Measurements from ENCODE around the gene GDF10.

GDF10 gene

DNA sequence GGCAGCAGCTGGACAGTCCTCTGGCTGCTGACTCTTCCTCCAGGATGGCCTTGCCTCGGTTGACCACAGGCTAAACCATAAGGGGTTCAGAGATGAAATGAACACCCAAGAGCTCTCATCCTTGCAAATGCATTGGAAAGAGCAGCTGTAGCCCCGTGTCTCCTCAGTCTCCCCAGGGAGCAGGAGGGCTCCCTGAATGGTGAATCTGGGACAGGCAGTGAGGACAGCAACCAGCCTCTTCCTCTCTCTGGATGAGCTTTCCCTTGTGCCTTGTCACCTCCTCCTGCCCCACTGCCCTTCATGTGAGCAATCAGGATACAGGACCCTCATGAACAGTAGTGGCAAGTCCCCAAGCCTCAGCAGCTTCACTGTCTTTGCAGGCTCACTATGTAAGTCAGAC lies 23.9 kb upstream of the GDF10 start:
- DNase-seq = no peak

DNA sequence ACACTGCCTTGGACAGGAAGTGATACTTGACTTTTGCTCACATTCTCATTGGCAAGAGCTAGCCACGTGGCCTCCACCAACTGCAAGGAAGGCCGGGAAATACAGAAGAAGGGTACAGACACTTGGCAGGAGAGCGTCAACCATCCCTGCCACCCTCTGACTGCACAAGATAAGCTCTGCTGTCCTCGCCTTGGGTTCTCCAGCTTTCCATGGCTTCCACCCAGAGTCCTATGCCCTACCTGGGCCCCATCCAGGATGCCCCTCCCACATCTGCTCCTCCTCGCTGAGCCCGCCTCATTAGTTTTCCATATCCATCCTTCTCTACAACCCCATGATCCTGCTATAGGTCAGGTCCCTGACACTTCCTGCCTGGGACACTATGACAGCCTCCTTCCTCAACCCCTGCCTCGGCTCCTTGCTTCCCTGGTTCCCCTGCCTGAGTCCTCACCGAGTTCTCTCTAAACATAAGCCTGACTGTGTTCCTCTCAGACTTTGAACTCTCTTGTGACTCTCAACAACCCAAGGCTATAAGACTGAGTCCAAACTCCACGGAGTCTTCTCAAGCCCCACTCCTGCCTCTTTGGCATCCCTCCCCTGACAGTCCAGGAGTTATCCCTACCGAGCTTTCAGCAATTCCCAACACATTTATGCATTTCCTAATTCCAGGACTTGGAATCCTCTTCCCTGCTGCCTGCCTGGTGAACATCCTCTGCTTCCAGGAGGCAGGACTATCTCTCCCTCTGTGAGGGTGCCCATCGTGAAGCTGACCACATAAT lies 23.2 kb upstream of the GDF10 start:
- no peak for DNase-seq

DNA sequence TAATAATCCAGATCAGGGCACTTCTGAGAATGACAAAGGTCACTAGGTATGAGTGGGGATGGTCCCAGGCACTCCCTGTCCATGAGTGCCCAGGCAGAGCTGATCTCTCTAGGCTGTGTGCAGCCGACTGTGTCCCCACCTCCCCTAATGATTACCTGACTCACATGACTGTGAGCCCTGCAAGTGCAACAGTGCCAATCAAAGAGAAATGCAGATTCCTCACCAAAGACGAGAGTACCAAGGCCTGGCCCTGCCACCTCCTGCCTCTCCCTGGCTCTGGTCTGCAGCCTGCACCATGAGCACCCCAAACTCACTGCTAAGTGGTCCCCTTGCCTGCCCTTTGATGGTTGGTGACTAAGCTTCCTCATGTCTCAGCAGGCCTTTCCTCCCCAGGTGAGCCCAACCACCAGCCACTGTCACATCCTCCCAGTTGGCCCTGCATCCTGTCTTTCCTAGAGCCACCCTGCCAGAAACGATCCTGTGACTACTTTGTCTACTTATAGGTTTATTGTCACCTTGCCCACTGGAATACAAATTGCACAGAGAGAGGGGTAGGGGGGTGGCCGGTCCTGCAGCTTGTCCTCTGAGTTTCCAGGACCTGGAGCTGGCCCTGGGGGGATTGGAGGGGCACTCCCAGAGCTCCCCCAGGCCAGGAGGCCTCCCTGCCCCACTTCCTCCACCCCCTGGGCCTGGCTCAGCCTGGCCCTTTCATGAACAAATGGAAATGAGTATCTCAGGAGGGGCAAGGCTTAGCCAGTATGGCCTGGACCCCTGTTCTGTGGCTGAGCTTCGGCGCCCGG lies 22.4 kb upstream of the GDF10 start:
- no peak for DNase-seq

DNA sequence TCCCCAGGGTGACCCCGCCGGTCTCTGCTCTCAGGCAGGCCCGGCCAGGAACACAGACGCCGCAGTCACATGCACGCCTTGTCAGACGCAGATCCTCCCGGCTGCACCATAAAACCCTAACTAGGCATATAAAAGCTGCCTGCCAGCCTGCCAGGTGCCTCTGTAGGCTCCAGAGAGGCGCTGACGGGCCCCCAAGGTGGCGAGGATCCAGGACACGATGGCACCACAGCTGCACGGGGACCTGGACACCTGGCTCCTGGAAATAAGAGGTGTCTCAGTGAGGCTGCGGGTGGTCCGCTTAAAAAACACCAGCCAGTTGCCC lies 21.9 kb upstream of the GDF10 start:
- no peak for DNase-seq

DNA sequence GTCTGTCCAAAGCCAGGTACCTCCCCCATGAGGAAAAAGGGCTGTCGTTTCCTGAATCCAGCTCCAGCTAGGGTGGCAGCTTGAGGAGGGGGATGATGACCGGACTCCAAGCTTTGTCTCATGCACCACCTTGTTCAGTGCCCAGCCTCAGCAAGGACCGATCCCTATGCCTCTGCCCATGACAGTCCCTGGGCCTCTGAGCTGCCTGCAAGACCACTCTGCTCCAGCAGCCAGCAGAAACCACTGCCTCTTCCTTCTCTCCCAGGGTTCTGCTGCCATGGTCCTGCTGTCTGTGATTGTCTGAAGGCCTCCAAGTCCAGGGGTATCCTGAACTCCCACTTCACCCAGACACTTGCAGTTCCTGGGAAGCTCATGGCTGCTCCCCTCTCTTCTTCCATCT lies 21.3 kb upstream of the GDF10 start:
- no peak for DNase-seq

DNA sequence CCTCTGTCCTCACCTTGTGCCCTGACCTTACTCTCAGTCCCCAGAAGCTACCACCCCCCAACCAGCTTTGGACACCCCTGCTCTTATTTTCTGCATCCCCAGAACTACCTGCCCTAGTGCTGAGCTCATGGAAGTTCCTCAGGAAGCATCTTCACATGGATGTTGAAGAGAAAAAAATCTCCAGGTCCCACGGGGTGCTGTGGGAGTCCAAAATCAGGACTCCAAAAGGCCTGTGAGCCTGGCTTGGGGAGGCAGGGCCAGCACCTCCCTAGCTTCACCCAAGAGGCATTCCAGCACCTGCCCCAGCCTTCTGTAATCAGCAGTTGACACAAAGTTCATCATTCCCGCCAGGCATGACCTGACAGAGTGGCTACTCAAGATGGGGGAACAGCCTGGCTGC lies 20.7 kb upstream of the GDF10 start:
- no peak for DNase-seq

DNA sequence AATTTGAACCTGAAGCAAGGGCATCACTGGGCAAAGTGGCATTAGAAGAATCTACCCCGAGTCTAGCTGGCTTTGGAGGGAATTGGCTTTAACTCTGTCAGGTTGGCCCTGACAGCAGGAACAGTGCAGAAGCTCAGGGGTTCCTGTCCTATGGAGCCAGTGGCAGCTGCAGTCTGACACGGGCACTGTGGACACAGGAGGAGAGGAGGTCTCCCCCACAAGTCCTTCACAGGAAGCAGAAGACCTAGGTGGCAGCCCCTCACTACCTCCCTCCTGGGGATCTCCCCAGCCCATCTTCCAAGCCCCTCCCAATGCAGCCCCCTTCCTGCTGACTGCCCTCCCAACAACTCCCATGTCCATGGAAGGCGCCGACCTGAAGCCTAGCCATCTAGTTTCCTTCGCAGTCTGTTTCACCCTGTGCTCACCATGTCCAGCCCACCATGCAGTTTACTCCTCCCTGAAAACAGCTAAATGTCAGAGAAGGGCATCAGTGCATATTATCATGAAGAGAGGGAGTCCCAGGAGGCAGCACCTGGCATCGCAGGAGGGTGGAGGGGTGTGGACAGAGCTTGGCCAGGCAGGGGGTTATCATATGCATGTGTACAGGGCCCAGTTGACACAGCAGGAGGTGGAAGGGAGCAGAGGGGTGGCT lies 17.9 kb upstream of the GDF10 start:
- DNase-seq = no peak

DNA sequence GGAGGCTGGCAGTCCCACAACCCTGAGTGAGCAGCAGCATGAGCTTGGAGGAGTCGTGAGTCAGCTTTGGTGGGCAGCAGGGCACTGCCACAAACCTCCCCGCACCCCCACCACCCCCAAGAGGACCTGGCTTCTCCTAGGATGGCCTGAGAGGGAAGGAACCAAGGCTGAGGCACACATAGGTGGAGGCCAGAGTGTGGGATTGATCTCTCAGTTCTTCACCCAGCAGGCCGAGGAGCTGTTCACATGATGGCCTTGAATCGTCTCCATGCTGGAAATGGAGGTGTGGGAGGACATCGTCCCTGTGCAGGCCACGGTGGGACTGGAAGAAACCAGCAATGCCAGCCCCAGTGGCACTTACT lies 17.4 kb upstream of the GDF10 start:
- DNase-seq = no peak

DNA sequence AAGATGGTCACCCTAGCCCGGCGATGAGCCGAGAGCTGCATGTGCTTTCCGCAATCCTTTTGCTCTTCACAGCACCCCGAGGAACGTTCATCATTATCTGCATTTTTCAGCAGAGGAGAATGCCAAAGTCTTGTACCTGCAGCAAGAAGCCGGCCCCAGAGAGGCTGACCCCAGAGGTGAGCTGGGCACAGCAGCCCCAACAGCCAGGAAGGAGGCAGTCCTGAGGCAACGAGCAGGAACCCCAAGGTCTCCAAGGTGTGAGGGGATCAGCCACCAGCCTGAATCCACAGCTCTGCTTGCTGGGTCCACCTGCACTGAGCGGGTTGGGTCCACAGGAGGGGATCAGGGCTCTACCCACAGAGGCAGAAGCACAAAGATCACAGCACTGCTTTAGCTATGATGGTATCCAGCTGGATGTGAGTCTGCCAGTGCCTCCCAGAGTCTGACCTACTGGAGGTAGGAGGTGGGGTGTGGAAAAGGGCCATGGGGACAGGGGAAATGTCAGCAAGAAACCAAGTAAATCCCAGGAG lies 16.8 kb upstream of the GDF10 start:
- DNase-seq = no peak

DNA sequence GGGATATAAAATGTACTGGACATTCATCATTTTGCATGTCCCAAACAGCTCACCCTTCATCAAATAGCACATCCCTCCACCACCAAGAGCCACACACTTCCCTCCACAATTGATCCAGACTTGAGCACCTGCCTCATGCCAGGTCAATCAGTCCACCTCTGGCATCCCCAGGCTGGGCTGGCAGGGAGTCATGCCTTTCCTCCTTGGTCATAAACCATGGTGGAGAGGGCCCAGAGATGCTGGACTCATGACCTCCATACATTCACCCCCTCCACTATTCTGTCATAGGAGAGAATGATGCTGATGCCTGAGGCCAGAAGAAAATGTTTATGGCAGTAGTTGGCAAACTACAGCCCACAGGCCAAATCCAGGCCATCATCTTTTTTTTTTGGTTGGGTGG lies 16.1 kb upstream of the GDF10 start:
- DNase-seq = no peak

DNA sequence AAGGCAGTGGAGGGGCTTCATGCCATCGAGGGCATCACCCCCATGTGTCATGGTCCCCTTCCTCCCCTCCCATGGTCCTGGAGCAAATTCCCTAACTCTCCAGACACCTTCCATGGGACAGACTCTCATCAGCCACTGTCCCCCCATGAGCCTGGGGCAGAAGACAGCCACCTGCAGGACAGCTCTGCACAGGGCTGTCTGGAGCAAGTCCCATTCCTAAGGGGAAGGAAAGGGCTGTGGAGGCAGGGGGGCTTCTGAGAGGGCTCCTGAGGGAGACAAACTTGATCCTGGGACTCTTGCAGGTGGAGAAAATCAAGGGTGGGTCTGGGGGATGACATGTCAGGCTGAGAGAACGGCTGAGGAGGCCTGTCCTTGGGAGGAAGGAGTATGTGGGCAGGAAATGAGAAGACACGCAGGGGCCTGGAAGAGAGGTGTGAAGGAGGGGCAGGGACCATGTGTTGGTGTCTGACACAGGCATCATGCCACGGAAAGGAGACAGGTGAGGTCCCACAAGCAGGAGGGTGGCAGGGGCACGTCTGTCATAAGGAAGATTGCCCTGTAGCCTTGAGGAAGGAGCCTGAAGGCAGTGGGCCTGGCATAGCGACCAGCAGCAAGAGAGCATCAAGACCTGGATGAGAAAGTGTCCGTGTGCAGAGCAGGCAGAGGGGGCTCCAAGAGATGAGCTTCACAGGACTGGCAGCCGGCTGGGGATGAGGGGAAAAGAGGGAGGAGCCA lies 14.4 kb upstream of the GDF10 start:
- no peak for DNase-seq

DNA sequence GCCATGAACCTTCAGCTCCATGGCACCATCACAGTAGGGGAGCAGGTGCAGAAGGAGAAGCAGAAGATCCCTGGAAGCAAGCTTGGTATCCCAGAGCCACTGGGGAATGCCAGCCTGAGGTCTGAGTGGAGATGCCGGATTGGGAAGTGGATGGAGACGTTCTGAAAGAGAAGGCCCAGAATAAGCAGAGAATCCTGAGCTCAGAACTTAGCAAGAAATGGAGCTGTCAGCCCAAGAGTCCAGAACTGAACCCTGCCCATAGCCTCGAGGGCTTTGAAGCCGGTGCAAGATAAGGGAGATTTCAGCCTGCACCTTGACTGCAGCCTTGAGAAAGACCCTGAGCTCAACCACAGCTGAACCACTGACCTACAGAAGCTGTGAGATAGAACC lies 13.9 kb upstream of the GDF10 start:
- no peak for DNase-seq

DNA sequence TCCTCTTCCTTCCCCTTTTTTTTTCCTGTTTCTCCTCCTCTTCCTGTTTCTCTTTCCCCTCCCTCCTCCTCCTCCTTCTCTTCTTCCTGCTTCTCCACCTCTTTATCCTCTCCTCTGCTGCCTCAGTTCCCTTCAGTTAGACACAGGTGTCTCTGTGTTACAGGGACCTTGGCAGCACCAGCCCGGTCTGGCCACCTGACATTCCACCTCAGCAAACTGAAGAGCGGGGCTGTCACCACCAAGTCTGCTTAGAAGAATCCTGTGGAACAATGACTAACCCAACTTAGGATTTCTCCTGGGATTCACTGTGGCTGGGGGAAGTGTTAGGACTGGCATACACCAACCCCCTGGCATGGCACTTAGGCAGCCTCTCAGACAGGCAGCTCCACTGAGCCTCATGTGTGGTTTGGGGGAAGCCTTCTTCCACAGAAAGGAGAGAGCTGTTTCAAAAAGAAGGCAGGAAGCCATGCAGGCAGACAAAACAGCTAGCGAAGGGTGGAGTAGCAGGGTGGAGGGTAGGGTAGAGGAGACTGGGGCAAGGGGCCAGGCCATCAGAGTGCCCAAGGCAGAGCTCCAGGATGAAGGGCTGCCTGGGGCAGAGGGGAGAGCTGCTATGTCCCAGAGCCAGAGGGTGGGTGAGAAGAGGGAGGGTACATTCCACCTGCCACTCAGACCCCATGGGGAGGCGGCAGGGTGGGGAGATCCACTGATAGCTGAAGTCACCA lies 13.2 kb upstream of the GDF10 start:
- DNase-seq = no peak

DNA sequence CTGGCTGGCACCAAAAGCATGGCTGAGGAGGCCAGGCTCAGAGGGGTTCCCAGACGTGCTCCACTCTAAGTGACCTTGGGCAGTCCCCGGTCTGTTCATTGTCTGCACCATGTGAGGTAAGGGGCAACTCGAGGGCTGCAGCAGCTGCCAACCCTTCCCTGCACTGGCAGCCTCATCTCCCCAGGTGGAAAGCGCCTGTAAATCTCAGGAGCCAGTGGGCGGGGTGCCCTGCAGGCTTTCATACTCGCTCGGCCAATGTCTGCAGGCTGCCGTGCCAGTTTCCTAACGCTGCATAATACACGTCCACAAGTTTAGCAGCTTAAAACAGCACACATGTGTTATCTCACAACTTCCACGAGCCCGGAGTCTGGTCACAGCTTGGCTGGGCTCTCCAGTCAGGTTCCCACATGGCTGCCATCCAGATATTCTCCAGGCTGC lies 12.6 kb upstream of the GDF10 start:
- no peak for DNase-seq

DNA sequence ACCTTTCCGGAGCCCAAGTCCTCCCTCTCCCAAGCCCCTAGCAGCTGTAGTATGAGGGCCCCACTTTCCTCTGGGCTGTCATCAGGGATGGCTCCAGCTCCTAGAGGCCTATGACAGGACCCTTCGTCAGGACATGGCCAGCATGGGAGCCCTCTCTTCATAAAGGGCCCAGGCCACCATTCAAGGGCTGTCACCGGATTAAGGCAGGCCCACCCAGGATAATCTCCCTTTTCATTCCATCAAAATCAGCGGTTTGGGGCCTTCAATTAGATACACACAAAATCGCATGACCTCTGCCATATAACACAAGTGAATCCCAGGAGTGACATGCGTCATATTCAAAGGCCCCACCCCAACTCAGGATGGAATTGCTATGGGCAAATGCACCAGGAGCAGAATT lies 12.2 kb upstream of the GDF10 start:
- DNase-seq = no peak

DNA sequence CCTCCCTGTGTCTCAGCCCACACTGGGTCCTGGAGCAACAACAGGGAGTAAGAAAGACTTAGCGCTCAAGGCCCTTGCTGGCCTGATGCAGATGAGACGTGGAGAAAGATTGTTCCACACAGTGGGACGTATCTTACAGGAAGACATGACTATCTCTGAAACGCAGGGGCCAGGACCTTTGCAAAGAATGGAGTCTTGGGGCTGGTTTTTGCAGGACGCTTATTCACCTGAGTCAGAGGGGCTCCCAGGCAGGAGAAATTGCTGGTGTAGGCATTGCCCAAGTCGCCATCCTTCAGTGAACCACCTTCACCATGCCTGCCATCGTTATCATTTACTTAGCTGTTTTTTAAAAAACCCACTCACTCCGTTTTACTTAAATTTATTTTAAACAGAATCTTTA lies 11.8 kb upstream of the GDF10 start:
- DNase-seq = no peak

DNA sequence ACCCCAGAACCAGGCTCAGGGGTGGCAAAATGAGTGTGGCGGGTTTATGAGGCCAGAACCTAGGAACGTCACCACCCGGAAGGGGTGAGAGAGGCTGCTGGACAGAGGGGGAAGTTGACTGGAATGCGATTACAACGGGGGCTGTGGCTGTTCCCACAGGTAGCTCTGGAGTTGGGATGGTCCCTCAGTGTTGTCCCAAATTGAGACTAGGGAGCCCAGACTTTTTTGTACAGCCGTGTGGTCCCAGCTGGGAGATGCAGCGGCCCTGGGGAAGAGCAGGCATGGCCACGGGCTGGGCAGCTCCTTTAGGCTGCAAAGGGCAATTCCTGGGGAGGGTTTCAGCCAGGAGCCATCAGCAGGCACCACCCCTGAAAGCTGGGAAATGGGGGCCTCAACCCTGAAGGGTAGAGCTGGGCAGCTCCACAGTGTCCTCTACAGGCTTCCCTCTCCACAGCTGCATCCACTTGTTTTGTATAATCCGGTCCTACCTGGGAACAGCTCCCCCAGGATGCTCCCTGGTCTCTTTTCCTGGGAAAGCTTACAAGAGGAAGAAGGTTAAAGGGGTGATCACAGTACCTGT lies 11.0 kb upstream of the GDF10 start:
- DNase-seq = no peak

DNA sequence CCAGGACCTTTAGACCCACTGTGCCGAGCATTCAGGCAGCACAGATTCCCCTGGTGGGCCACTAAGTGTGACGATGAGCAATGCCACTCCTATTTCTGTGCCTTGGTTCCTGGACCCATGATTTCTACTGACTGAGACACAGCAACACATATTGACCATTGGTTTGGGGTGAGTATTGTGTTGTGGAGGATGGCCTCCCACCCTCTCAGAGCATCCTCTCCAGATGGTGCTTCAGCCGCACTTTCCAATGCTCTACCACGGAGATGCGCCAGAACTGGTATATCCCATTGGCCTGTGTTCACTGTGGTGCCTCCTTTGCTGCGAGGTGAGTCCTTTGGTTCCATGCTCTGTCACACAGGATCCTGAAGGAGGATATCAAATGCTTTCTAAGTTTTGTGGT lies 10.1 kb upstream of the GDF10 start:
- no peak for DNase-seq

DNA sequence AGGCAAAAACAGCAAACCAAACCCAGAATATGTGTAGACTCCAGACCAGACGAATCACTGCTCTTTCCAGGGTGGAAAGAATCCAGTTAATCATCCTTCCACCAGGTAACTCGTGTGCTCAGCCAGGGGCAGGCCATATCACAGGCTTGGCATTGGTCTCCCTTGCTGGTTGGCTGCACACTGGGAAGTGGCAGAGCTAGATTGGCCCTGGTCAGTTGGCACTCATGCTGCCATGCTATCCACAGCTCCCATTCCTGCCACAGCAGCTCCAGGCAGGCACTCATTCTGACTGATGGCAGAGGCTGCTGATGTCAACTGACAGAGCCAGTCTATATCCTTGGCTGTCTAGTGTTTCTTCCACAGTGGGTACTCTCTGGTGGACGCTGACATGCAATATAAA lies 9.7 kb upstream of the GDF10 start:
- DNase-seq = no peak

DNA sequence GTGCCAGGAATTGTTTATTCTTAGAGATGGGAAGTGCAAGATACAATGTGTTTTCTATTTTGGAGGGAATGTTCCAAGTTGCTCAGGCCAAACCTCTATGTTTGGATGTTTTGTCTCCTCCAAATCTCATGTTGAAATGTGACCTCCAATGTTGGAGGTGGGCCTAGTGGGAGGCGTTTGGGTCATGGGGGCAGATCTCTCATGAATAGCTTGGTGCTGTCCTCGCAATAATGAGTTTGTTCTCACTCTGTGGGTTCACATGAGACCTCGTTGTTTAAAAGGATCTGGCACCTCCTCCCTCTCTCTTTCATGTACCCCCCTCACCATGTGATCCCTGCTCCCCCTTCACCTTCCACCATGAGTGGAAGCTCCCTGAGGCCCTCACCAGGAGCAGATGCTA lies 8.3 kb upstream of the GDF10 start:
- no peak for DNase-seq

DNA sequence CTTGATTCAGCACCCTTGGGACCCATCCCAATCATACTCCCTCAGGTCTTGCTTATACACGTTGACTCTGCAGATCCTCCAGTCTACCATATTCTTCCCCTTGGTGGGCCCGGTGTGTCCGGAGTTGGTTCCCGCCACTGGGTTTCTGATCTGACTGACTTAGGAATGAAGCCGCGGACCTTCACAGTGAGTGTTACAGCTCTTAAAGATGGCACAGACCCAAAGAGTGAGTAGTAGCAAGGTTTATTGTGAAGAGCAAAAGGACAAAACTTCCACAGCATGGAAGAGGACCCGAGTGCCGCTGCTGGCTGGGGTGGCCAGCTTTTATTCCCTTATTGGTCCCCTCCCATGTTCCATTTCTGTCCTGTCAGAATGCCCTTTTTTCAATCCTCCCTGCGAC lies 5.9 kb upstream of the GDF10 start:
- DNase-seq = no peak

DNA sequence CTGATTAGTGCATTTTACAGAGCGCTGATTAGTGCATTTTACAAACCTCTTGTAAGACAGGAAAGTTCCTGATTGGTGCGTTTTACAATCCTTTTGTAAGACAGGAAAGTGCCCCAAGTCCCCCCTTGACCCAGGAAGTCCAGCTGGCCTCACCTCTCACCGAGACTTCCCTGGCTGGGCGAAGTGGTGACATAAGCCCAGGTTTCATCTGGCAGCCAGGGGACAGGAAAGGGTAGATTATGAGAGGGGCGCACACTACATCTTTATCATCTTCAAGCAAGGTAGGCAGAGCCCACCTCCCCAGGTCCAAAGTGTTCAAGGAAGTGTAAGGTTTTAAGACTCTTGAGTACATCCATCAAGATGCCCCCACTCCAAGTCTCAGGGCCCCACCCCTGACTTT lies 5.5 kb upstream of the GDF10 start:
- no peak for DNase-seq

Data from fibroblast of skin of right quadriceps (primary cell).